GM12878 (cell line): ENCODE measurements around the gene DNAI2. TPM values are rescaled to one million over a fixed set of nuclear protein-coding genes. Genes with fewer than 3 reads are reported as not detected.
A peak's percentile ranks its signal among the peaks of the same experiment; 100 is the strongest.

ENCODE experiments used
- ATAC-seq: fragments of 200-7000 bp; cut with Tn5 transposase; 3 replicates; pipeline ENCODE4 v1.9.1; 2020; ENCODE audit warnings: mild to moderate bottlenecking, moderate library complexity
- BruUV-seq: library from RNA; stranded (reverse); fragments of 400-500 nt; replicated peaks from 2 replicates; lab custom pipeline; 2021; lab: Mats Ljungman, UMichigan
- CTCF ChIA-PET: fragments of 300-600 bp; sonication (Branson Sonifier 250); formaldehyde crosslinking; extraction: SDS; loops from one replicate; lab custom pipeline; 2021; ENCODE audit warnings: inconsistent platforms; lab: Yijun Ruan, JAX
- POLR2A ChIA-PET: fragments of 350-600 bp; formaldehyde crosslinking; extraction: SDS; loops from one replicate; lab custom pipeline; 2021; ENCODE audit warnings: inconsistent platforms; lab: Charles Lee
- RAD21 ChIA-PET: fragments of 300-600 bp; sonication (Branson Sonifier 250); formaldehyde crosslinking; loops from one replicate; lab custom pipeline; 2023; ENCODE audit warnings: antibody characterized with exemption; ENCODE audit not compliant: unreplicated experiment; lab: Charles Lee
- SMC1A ChIA-PET: fragments of 300-600 bp; sonication (Branson Sonifier 250); formaldehyde crosslinking; loops from one replicate; lab custom pipeline; 2023; ENCODE audit not compliant: unreplicated experiment, uncharacterized antibody; lab: Charles Lee
- DNase-seq: peaks from one replicate; pipeline ENCODE4 v3.0.0-alpha.2; 2011; ENCODE audit warnings: low read depth, low spot score
- FAIRE-seq: peaks from 3 replicates; lab custom pipeline; 2011; peaks lifted over from hg19 to GRCh38; lab: Jason Lieb, UNC
- H2AFZ ChIP-seq: 2 replicates; pipeline ENCODE4 v1.6.0; 2011; ENCODE audit warnings: low read depth, low read length, control low read depth; ENCODE audit not compliant: control insufficient read depth
- H3K27ac ChIP-seq: 2 replicates; pipeline ENCODE4 v1.5.1; 2011; ENCODE audit warnings: control low read depth; ENCODE audit not compliant: control insufficient read depth, insufficient read depth
- H3K27me3 ChIP-seq, 2 experiments: replicated peaks in 1 of 2; 2 replicates each; pipeline versions ENCODE4 v1.6.0 to v1.6.1; 2011; ENCODE audit warnings: low read length in 1 of 2; ENCODE audit not compliant: control insufficient read depth in 2 of 2, insufficient read depth in 2 of 2
- H3K36me3 ChIP-seq, 2 experiments: 2 replicates each; pipeline ENCODE4 v1.5.1; 2011; ENCODE audit warnings: low read length in 1 of 2; ENCODE audit not compliant: control insufficient read depth in 2 of 2, insufficient read depth in 2 of 2
- H3K4me1 ChIP-seq: 2 replicates; pipeline ENCODE4 v1.6.1; 2011; ENCODE audit warnings: mild to moderate bottlenecking, low read length, moderate library complexity, mixed read lengths; ENCODE audit not compliant: control insufficient read depth, insufficient read depth
- H3K4me2 ChIP-seq: 2 replicates; pipeline ENCODE4 v1.6.0; 2011; ENCODE audit warnings: control low read depth; ENCODE audit not compliant: control insufficient read depth, insufficient read depth
- H3K4me3 ChIP-seq: fragments of 200-600 bp; sonication (generic); 2 replicates; pipeline ENCODE4 v1.5.1; 2016
- H3K79me2 ChIP-seq: 2 replicates; pipeline ENCODE4 v1.6.0; 2011; ENCODE audit warnings: low read length; ENCODE audit not compliant: control insufficient read depth, insufficient read depth
- H3K9ac ChIP-seq: 2 replicates; pipeline ENCODE4 v1.8.0; 2011; ENCODE audit warnings: low read length, control low read depth, mixed read lengths; ENCODE audit not compliant: control insufficient read depth, insufficient read depth
- H3K9me3 ChIP-seq: replicated peaks from 3 replicates; pipeline ENCODE4 v1.5.1; 2011; ENCODE audit warnings: mild to moderate bottlenecking, low read length; ENCODE audit not compliant: control insufficient read depth, insufficient read depth
- H4K20me1 ChIP-seq: 2 replicates; pipeline ENCODE4 v1.6.0; 2011; ENCODE audit not compliant: control insufficient read depth, insufficient read depth
- BCL11A ChIP-seq: IDR thresholded peaks from 2 replicates; pipeline ENCODE4 v1.6.1; 2011; ENCODE audit warnings: low read depth, low read length
- CHD1 ChIP-seq: IDR thresholded peaks from 2 replicates; pipeline ENCODE4 v1.6.1; 2012; ENCODE audit warnings: low read depth, low read length, improper control_type of control experiment
- CREM ChIP-seq: IDR thresholded peaks from 2 replicates; pipeline ENCODE4 v1.6.1; 2014; ENCODE audit warnings: antibody characterized with exemption, low read depth
- HCFC1 ChIP-seq: fragments of 150-350 bp; IDR thresholded peaks from 2 replicates; pipeline ENCODE4 v1.6.1; 2014; ENCODE audit warnings: low read length
- IKZF2 ChIP-seq, 2 experiments: fragments of 450-650 bp; IDR thresholded peaks; 2 replicates each; pipeline ENCODE4 v1.6.1; 2017; ENCODE audit warnings: mild to moderate bottlenecking in 2 of 2, moderate library complexity in 2 of 2
- KDM1A ChIP-seq: fragments of 200-600 bp; sonication (generic); IDR thresholded peaks from 2 replicates; pipeline ENCODE4 v1.6.1; 2016; ENCODE audit warnings: borderline replicate concordance
- POLR2AphosphoS5 ChIP-seq: IDR thresholded peaks from 2 replicates; pipeline ENCODE4 v1.6.1; 2011; ENCODE audit warnings: mild to moderate bottlenecking, low read length, inconsistent platforms
- SMAD5 ChIP-seq: IDR thresholded peaks from 2 replicates; pipeline ENCODE4 v1.6.1; 2016; ENCODE audit warnings: antibody characterized with exemption, low read depth
- STAT1 ChIP-seq: fragments of 450-650 bp; conservative IDR thresholded peaks from 2 replicates; pipeline ENCODE4 v1.6.1; 2014; ENCODE audit warnings: antibody characterized with exemption, mild to moderate bottlenecking
- WGBS: methylation state at CpG from one replicate; pipeline ENCODE4 v1.1.6; 2016; ENCODE audit warnings: low lambda C conversion rate; ENCODE audit not compliant: insufficient replicate concordance, insufficient coverage; ENCODE audit errors: missing lambda C conversion rate; 5-methylcytosine and 5-hydroxymethylcytosine counted together
- in situ Hi-C: fragments of 300-500 bp; cut with MboI; formaldehyde crosslinking; loops from 9 replicates; pipeline ENCODE4 v1.14.3; 2018; ENCODE audit warnings: mixed read lengths
- intact Hi-C: fragments of 100-400 bp; cut with micrococcal nuclease; formaldehyde crosslinking; loops from one replicate; pipeline ENCODE4 v1.14.2; 2022; ENCODE audit not compliant: unreplicated experiment
- polyA plus RNA-seq, 11 experiments: library from polyadenylated mRNA; depleted of rRNA in 4 of 11; unstranded in 6 of 11; stranded (reverse) in 5 of 11; fragments of >200 nt; fragmentation: Nextera tagmentation in 4 of 11; fragmentation: Illumina TruSeq in 1 of 11; extraction: Ambion mirVana in 4 of 11; extraction: Trizol in 1 of 11; gene quantifications; 1 replicate in 1 of 11; 2 replicates in 10 of 11; pipeline versions ENCODE4 v1.2.1 to v1.2.3, GENCODE V29; 2011 to 2016; ENCODE audit warnings: inconsistent platforms in 2 of 11, missing spikeins in 2 of 11, low read depth in 1 of 11
- total RNA-seq, 4 experiments: library from RNA; depleted of rRNA in 3 of 4; stranded (reverse); fragments of >200 nt in 3 of 4; fragmentation: Illumina TruSeq in 1 of 4; extraction: Trizol in 1 of 4; gene quantifications; 2 replicates each; pipeline versions ENCODE4 v1.2.1 to v1.2.3, GENCODE V29; 2013 to 2021
- TF ChIP-seq, protein P1 (sequence below): fragments of 450-650 bp; IDR thresholded peaks from 2 replicates; pipeline ENCODE4 v1.6.1; 2017; ENCODE audit warnings: antibody characterized with exemption, mild to moderate bottlenecking, moderate library complexity
- TF ChIP-seq, protein P2 (sequence below): fragments of 450-650 bp; IDR thresholded peaks from 2 replicates; pipeline ENCODE4 v1.6.1; 2017; ENCODE audit warnings: mild to moderate bottlenecking, moderate library complexity
- TF ChIP-seq, protein P3 (sequence below): IDR thresholded peaks from 2 replicates; pipeline ENCODE4 v1.6.1; 2011; ENCODE audit warnings: low read depth, mild to moderate bottlenecking, low read length, moderate library complexity, borderline replicate concordance; ENCODE audit errors: extremely low read depth
- TF ChIP-seq, protein P4 (sequence below): fragments of 450-650 bp; IDR thresholded peaks from 2 replicates; pipeline ENCODE4 v1.6.1; 2018; ENCODE audit warnings: borderline replicate concordance, mild to moderate bottlenecking; ENCODE audit not compliant: partially characterized antibody

DNAI2 gene
- total and polyA plus RNA-seq, 10 of the 15 experiments (the other 5 are each of a cell fraction or from before 2014, with no cell fraction given): 0.04 to 1.8 (median 0.13) TPM

DNA sequence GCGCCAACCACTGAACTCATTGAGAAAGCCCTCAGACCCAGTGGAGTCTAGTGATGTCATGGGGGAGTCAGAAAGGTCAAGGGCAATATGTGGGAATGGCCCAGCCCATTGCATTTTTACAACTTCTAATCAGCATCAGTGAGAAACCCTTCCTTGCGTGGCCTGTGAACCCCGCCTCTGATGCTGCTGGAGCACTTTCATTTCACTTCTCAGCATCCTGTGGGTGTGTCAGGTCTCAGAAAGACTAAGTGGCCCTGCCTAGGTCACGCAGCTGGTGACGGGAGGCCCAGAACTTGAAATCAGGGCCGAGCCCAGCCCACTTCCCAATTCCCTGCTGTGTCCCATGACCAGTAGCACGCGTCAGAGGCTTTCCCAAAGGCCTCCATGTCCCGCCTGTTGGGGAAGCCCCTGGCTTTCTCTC is 6.1 kb downstream of the DNAI2 start:
- peak; percentile 98 for FAIRE-seq
- RAD21 ChIA-PET: interaction anchor here (0.5 to 3.1 kb wide), 3 partner anchors 16 to 67 kb away, joined by 3 to 10 read pairs (median 4); partner anchors contain the start of gene TTYH2
- no peaks in the 10 kb centered on the region for H3K27me3 ChIP-seq
- no peaks in the 10 kb centered on the region for H3K36me3 ChIP-seq
- 0 out of 2 replicates have a peak overlapping the region, but pooled peaks have one; percentile 24 for H3K4me3 ChIP-seq
- BruUV-seq: no TSS peak
- H3K9ac ChIP-seq: peak overlapping the region; percentile 50
- peak overlapping the region; percentile 49 for H2AFZ ChIP-seq
- DNase-seq: no peak
- H3K27ac ChIP-seq: peak overlapping the region; percentile 79
- H3K4me2 ChIP-seq: peak overlapping the region; percentile 59
- H3K79me2 ChIP-seq: no peaks in the 10 kb centered on the region
- SMC1A ChIA-PET: interaction anchor here (1.0 to 10.6 kb wide), 2 partner anchors 9 to 17 kb away, joined by 3 to 101 read pairs; no protein-coding TSS in a partner anchor
- peak; percentile 76 for ATAC-seq
- 51% methylated on average over 8 of the region's 9 CpGs for WGBS
- POLR2A ChIA-PET: interaction anchor here (0.6 to 1.2 kb wide), 5 partner anchors 8 to 187 kb away, joined by 3 to 5 read pairs (median 4); no protein-coding TSS in a partner anchor
- H3K9me3 ChIP-seq: no peaks in the 10 kb centered on the region; the same call in 2 of the 3 replicates
- intact Hi-C loops (loop anchor here (5.0 kb wide), 1 partner anchor 68 kb away; the partner anchor contains the start of gene TTYH2), in situ Hi-C loops (loop anchor here (25.0 kb wide), 1 partner anchor 1868 kb away; no protein-coding TSS in a partner anchor)
- peaks cover 27% of the 10 kb centered on the region for H3K4me1 ChIP-seq
- CTCF ChIA-PET: interaction anchor here (0.7 to 3.5 kb wide), 5 partner anchors 9 to 80 kb away, joined by 3 to 18 read pairs (median 3); no protein-coding TSS in a partner anchor
- H4K20me1 ChIP-seq: no peaks in the 10 kb centered on the region
- TF ChIP-seq, protein P1, sequence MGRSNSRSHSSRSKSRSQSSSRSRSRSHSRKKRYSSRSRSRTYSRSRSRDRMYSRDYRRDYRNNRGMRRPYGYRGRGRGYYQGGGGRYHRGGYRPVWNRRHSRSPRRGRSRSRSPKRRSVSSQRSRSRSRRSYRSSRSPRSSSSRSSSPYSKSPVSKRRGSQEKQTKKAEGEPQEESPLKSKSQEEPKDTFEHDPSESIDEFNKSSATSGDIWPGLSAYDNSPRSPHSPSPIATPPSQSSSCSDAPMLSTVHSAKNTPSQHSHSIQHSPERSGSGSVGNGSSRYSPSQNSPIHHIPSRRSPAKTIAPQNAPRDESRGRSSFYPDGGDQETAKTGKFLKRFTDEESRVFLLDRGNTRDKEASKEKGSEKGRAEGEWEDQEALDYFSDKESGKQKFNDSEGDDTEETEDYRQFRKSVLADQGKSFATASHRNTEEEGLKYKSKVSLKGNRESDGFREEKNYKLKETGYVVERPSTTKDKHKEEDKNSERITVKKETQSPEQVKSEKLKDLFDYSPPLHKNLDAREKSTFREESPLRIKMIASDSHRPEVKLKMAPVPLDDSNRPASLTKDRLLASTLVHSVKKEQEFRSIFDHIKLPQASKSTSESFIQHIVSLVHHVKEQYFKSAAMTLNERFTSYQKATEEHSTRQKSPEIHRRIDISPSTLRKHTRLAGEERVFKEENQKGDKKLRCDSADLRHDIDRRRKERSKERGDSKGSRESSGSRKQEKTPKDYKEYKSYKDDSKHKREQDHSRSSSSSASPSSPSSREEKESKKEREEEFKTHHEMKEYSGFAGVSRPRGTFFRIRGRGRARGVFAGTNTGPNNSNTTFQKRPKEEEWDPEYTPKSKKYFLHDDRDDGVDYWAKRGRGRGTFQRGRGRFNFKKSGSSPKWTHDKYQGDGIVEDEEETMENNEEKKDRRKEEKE: no peak
- TF ChIP-seq KDM1A (no peak), CREM (peak; percentile 48; the same call in 1 of the 2 replicates), STAT1 (no peak), CHD1 (no peak), BCL11A (no peak), POLR2AphosphoS5 (peak; percentile 33; the same call in 1 of the 2 replicates), SMAD5 (no peak), IKZF2 (IDR thresholded peaks at IDR 0.05) (peak in 1 of 2 experiments; percentile 54; a peak in 2 of 4 replicates), HCFC1 (peak; percentile 17; the same call in 1 of the 2 replicates)
- TF ChIP-seq, protein P2, sequence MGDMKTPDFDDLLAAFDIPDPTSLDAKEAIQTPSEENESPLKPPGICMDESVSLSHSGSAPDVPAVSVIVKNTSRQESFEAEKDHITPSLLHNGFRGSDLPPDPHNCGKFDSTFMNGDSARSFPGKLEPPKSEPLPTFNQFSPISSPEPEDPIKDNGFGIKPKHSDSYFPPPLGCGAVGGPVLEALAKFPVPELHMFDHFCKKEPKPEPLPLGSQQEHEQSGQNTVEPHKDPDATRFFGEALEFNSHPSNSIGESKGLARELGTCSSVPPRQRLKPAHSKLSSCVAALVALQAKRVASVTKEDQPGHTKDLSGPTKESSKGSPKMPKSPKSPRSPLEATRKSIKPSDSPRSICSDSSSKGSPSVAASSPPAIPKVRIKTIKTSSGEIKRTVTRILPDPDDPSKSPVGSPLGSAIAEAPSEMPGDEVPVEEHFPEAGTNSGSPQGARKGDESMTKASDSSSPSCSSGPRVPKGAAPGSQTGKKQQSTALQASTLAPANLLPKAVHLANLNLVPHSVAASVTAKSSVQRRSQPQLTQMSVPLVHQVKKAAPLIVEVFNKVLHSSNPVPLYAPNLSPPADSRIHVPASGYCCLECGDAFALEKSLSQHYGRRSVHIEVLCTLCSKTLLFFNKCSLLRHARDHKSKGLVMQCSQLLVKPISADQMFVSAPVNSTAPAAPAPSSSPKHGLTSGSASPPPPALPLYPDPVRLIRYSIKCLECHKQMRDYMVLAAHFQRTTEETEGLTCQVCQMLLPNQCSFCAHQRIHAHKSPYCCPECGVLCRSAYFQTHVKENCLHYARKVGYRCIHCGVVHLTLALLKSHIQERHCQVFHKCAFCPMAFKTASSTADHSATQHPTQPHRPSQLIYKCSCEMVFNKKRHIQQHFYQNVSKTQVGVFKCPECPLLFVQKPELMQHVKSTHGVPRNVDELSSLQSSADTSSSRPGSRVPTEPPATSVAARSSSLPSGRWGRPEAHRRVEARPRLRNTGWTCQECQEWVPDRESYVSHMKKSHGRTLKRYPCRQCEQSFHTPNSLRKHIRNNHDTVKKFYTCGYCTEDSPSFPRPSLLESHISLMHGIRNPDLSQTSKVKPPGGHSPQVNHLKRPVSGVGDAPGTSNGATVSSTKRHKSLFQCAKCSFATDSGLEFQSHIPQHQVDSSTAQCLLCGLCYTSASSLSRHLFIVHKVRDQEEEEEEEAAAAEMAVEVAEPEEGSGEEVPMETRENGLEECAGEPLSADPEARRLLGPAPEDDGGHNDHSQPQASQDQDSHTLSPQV: 0 out of 2 replicates have a peak, but pooled peaks have one; percentile 31
- TF ChIP-seq, protein P3, sequence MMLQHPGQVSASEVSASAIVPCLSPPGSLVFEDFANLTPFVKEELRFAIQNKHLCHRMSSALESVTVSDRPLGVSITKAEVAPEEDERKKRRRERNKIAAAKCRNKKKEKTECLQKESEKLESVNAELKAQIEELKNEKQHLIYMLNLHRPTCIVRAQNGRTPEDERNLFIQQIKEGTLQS: no peak
- TF ChIP-seq, protein P4, sequence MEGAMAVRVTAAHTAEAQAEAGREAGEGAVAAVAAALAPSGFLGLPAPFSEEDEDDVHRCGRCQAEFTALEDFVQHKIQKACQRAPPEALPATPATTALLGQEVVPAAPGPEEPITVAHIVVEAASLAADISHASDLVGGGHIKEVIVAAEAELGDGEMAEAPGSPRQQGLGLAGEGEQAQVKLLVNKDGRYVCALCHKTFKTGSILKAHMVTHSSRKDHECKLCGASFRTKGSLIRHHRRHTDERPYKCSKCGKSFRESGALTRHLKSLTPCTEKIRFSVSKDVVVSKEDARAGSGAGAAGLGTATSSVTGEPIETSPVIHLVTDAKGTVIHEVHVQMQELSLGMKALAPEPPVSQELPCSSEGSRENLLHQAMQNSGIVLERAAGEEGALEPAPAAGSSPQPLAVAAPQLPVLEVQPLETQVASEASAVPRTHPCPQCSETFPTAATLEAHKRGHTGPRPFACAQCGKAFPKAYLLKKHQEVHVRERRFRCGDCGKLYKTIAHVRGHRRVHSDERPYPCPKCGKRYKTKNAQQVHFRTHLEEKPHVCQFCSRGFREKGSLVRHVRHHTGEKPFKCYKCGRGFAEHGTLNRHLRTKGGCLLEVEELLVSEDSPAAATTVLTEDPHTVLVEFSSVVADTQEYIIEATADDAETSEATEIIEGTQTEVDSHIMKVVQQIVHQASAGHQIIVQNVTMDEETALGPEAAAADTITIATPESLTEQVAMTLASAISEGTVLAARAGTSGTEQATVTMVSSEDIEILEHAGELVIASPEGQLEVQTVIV: no peak
